SKM-1 treated with dmso at 0.1 percent for 144 hours (cell line): Measurements from ENCODE around the gene WNK1.
"Not testable (repeated sequence)": the region's sequence is repeated elsewhere in the genome, so short reads cannot be mapped to it uniquely, and the experiment has no call there.

ENCODE experiments used
- DNase-seq: peaks from one replicate; lab custom pipeline; 2025; ENCODE audit not compliant: unreplicated experiment; lab: John Stamatoyannopoulos, UW

The WNK1 gene

GRCh38 chr12:777550-778047 is 25.2 kb downstream of the WNK1 start:
- no peak for DNase-seq

- DNase-seq = no peak
Measured at GRCh38 chr12:778615-779014, 26.2 kb downstream of the WNK1 start.

- no peak for DNase-seq
Measured at GRCh38 chr12:779745-780734, 27.7 kb downstream of the WNK1 start.

GRCh38 chr12:780750-781379 is 28.5 kb downstream of the WNK1 start:
- DNase-seq = no peak

GRCh38 chr12:785706-786105 is 33.3 kb downstream of the WNK1 start:
- DNase-seq = no peak

GRCh38 chr12:788288-788687 is 35.9 kb downstream of the WNK1 start:
- no peak for DNase-seq

GRCh38 chr12:788762-789161 is 36.4 kb downstream of the WNK1 start:
- not testable (repeated sequence) for DNase-seq

- DNase-seq = no peak
Measured at GRCh38 chr12:789852-790563, 37.6 kb downstream of the WNK1 start.

GRCh38 chr12:790608-791007 is 38.2 kb downstream of the WNK1 start:
- no peak for DNase-seq

GRCh38 chr12:793037-793436 is 40.7 kb downstream of the WNK1 start:
- DNase-seq = no peak

GRCh38 chr12:793711-794110 is 41.3 kb downstream of the WNK1 start:
- DNase-seq = no peak

GRCh38 chr12:795305-795704 is 42.9 kb downstream of the WNK1 start:
- DNase-seq = no peak

GRCh38 chr12:800401-800800 is 48.0 kb downstream of the WNK1 start:
- DNase-seq = no peak

- no peak for DNase-seq
Measured at GRCh38 chr12:802242-803120, 50.1 kb downstream of the WNK1 start.

- DNase-seq = no peak
Measured at GRCh38 chr12:805022-805632, 52.7 kb downstream of the WNK1 start.

- DNase-seq = no peak
Measured at GRCh38 chr12:806200-806791, 53.9 kb downstream of the WNK1 start.

- no peak for DNase-seq
Measured at GRCh38 chr12:807041-807735, 54.8 kb downstream of the WNK1 start.

GRCh38 chr12:810116-810515 is 57.7 kb downstream of the WNK1 start:
- DNase-seq = no peak
